GM19023 (cell line): ENCODE data around the gene OTOA.
"Not testable (repeated sequence)": the region's sequence is repeated elsewhere in the genome, so short reads cannot be mapped to it uniquely, and the experiment has no call there.

ENCODE experiments used
- ATAC-seq: cut with Tn5 transposase; IDR thresholded peaks from one replicate; pipeline ENCODE4 v1.9.1; 2021; ENCODE audit warnings: mild to moderate bottlenecking, moderate library complexity; ENCODE audit not compliant: unreplicated experiment

The OTOA gene

DNA sequence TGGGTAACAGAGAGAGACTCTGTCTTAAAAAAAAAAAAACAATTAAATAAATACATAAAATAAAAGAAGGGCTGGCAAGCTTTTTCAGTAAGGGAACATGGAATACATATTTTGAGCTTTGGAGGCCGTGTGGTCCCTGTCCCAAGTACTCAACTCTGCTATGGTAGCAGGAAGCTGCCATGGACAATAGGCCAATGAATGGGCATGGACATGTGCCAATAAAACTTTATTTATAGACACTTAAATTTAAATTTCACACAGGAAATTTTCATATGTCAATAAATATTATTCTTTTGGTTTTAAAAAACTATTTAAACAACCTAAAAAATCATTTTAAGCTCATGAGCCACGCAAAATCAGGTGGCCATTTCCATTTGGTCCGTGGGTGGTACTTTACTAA lies 3.8 kb downstream of the OTOA start:
- ATAC-seq: no peak

DNA sequence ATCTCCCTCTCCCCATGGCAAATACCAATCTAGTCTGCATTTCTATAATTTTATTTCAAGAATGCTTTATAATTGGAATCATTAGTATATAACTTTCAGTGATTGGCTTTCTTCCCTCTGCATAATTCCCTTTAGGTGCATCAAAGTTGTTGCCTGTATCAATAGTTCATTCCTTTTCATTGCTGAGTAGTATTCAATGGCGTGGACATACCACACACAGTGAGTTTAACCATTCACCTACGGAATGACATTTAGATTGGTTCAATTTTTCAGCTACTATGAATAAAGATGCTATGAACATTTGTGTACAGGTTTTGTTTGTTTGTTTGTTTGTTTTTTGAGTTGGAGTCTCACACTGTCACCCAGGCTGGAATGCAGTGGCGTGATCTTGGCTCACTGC lies 9.7 kb downstream of the OTOA start:
- no peak for ATAC-seq

DNA sequence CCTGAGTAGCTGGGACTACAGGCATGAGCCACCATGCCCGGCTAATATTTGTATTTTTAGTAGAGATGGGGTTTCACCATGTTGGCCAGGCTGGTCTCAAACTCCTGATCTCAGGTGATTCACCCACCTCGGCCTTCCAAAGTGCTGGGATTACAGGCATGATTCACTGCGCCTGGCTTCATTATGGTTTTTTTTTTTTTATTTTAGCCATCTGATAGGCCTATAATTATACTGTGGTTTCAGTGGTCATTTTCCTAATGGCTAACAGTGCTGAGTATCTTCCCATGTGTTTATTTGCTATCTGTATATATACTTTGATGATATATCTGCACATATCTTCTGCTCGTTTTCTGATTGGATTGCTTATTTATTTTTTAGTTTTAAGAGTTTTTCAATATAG lies 10.7 kb downstream of the OTOA start:
- ATAC-seq: not testable (repeated sequence)

DNA sequence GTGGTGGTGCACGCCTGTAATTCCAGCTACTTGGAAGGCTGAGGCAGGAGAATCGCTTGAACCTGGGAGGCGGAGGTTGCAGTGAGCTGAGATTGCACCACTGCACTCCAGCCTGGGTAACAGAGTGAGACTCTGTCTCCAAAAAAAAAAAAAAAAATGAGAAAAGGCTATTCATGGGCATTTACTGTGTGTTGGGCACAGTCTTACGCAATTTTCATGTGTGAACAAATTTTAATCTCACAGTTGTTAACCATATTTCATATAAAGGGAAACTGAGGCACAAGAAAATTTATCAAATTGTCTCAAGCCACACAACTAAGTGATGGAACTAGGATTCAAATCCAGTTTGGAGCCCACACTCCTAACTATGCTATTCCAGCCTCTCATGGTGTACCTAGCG lies 16.9 kb downstream of the OTOA start:
- not testable (repeated sequence) for ATAC-seq

DNA sequence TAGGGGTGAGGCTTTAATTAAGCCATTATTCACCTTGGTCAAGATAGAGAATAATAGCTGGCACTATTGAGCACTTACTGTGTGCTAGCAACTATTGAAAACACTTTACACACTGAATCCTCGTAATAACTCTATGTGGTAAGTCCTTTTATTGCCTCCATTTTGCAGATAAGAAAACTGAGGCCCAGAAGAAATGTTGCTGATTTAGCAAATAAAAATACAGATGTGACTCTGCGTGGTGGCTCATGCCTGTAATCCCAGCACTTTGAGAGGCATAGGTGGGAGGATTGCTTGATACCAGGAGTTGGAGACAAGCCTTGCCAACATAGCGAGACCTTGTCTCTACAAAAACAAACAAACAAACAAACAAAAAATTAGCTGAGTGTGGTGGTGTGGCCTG lies 19.4 kb downstream of the OTOA start:
- ATAC-seq: no peak

DNA sequence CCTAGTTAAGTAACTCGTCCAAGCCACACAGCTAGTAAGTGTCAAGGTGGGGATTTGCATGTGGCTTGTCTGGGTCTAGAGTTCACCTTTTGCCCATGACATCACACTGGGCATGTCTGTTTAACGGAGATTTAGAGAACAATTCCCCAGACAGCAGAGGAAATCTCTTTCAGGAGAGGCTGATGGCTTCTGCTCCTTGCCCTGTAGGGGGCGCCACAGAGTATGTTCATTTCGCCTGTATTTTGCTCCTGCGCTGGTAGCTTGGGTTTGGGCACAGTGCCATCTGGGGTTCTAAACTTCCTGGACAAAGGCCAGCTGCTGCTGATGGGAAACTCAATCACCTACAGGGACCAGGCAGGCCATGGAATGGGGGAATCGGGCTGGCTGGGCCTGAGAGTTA lies 20.4 kb downstream of the OTOA start:
- ATAC-seq: no peak

DNA sequence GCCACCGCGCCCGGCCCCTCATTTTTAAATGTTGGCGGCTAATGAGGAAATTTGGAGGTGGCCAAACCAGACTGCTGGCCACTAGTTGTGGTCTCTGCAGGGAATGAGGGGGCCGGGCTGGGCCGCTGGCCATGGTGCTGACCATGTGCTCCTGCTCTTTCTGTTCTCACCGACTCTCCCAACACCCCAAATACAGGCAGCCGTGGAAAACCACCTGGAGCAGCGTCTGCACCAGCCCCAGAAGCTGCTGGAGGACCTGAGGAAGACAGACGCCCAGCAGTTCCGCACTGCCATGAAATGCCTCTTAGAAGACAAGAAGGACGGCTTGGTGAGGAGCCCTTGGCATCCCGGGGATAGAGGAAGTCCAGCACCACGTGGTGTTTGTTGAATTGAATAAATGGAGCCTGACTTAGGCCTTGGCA lies 21.3 kb downstream of the OTOA start:
- no peak for ATAC-seq

DNA sequence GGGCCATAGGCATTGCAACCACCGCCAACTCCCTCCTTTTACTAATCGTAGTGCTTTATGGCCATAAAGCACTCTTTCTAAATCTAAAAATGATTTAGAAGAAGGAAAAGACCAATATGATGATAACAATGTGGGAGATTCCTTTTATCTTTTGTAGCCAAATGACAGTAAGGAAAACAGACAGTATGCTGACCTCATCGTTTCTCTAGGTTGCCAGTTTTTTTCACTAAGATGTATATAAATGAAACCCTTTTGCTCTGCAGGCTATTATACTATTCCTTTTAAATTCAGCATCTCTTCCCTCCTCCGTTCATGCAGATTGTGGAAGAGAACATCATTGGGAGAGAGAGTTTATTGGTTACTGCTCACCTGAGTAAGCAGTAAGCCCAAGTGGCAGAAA lies 25.3 kb downstream of the OTOA start:
- no peak for ATAC-seq

DNA sequence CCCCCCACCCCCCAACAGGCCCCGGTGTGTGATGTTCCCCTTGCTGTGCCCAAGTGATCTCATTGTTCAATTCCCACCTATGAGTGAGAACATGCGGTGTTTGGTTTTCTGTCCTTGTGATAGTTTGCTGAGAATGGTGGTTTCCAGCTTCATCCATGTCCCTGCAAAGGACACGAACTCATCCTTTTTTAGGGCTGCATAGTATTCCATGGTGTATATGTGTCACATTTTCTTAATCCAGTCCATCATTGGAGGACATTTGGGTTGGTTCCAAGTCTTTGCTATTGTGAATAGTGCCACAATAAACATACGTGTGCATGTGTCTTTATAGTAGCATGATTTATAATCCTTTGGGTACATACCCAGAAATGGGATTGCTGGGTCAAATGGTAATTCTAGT lies 27.2 kb downstream of the OTOA start:
- not testable (repeated sequence) for ATAC-seq

DNA sequence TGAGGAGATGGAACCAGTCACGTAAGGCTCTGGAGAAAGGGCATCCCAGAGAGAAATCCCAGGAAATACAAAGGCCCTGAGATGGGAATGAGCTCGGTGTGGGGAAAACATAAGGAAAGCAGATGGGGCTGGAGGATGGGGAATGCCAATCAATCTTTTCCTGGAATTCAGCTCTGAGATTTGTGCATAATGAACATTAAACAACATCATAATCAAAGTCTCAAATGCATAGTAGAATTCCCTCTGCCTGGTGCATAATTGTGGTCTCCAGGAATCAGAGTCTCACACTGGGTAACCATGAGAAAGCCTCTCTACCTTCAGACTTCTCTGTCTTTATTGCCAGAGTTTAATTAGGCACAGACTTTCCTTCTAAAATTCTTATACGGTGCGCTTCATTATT lies 30.8 kb downstream of the OTOA start:
- ATAC-seq: no peak

DNA sequence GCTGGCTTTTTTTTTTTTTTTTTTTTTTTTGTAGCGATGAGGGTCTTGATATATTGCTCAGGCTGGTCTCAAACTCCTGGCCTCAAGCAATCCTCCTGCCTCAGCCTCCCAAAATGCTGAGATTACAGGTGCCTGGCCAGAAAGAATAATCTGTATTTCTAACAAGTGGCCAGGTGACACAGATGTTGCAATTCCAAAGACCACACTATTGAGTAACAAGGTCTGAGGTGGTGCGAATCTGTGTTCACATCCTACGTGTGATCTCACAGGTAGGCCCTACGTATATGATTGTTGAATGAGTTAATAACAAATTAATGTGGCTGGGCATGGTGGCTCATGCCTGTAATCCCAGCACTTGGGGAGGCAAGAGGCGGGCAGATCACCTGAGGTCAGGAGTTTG lies 33.3 kb downstream of the OTOA start:
- no peak for ATAC-seq

DNA sequence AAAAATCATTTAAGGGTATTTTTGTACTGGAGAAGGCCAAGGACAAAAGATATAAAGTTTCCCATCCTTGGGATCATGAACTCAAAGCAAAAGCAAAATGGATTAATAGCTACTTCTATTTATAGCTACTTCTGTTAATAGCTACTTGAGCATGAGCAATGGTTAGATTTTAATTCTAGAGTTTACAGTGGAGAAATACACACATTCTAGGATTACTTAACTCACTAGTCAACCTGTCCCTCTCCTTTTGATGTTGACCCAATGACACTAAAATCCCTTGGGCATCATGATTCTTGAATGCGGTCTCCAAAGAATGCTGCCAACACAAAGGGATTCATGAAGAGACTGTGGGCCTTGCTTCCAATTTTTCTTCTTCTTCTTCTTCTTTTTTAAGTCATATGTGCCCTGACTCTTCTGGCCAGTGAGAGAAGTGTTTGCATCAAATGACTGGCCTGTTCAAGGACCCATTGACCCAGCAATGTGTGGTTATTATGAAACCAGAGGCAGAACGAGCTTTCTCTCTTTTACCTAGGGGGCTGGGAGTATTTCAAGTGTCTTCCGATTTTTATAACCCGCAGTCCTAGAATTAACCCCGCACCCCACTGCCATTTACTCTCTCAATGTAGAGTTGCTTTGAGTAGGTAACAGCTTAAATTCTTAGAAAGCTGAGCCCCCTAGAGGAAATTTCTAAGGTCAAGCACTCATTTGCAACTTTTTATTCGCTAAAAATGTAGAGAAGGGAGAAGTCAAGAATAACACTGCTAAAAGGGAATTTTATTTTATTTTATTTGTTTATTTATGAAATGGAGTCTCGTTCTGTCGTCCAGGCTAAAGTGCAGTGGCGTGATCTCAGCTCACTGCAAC lies 34.6 kb downstream of the OTOA start:
- no peak for ATAC-seq

DNA sequence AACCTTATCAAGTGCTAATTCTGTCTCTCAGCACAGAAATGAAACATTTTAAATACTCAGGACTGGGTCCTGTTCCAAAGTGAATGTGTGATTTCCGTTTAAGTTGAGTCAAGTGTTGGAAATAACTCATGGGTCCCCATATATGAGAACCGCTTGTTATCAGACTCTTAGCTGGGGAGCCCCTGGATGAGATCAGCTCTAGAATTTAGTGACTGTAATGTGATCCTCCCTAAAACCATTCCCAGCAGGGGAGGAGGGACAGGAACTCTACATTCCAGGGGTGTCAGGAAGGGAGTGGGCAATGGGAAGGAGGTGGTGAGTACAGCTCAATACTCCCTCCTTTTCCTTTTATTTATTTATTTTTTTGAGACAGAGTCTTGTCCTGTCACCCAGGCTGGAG lies 37.5 kb downstream of the OTOA start:
- no peak for ATAC-seq

DNA sequence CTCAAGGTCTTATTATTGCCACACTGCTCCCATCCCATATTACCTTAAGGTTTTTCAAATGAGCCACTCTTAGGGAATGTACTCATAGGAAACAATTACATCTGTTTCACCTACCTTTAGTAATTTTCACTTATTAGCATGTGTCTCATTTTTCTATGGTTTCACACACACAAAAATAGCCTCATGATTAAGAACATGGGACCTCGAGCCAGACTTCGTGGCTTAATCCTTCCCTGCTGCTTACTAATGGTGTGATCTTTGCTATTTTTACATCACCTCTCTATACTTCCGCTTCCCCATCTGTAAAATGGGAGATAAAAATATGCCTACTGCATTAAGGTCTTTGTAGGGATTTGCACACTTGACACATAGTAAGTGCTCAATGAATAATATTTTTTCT lies 38.5 kb downstream of the OTOA start:
- no peak for ATAC-seq

DNA sequence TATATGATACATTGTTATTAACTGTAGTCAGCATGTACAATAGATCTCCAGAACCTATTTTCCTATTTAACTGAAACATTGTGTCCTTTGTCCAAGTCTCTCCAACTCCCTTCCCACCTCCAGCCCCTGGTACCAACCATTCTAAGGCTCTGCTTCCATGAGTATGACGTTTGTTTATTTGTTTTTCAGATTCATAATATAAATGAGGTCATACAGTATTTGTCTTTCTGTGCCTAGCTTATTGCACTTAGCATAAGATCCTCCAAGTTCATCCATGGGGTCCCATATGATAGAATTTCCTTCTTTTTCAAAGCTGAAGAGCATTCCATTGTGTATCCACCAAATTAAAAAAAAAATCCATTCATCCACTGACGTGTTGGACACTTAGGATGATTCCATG lies 39.4 kb downstream of the OTOA start:
- ATAC-seq: no peak

DNA sequence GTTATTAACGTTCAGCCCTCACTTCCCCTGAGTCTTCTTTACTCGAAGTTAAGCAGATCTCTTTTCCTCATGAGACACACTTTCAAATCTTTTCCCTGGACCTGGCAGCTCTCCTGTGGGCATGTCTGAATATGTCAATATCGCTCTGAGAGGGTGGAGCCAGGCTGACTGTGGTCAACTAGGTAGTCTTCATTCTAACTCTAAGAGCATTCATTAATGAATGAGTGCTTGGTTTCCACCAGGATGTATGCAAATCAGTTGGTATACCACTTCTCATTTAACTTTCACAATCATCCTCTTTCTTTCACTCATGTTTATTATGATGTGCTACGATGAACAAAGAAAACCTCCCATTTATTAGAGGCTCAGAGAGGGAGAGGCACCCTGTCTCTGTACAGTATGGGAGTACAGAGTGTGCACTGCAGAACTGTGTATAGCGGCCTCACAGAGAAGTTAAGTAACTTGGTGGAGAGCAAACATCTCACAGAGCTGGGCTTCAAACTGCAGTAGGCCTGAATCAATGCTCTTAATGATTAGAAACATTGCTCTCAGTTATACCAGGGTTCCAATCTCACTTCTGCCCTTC lies 39.9 kb downstream of the OTOA start:
- ATAC-seq: no peak

DNA sequence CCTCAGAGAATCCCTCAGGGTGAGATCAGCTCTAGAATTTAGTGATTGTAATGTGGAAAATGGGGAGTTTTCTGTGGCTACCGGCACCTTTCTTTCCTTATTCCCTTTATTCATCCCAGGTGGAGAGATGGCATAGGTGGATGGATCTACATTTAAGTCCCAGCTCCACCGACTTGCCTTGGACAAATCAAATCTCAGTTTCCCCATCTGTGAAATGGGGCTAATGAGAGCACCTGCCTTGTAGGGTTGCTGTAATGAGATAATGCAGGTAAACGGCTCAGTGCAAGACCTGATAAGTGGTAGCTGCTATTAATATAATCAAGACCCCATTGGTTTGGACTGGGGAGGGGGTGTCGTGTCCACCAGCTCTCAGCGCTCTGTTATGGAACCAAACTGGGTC lies 40.5 kb downstream of the OTOA start:
- no peak for ATAC-seq

DNA sequence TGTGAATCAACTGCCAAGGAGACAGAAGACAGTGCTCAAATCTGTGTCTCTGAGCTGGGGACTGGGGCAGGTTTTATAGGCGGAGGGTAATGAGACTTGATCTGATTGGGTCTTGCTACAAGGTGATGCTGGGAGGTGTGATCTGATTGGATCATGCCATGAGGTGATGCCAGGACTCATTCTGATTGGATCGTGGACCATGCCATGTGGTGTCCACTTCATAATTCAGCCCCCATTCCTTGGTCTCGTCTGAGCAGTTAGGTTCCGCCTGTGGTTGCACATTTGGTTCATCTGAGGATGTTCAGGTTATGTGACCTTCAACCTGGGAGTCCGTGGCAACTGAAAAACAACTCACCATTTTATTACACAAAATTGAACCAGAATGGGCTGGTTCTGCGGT lies 41.0 kb downstream of the OTOA start:
- ATAC-seq: no peak

DNA sequence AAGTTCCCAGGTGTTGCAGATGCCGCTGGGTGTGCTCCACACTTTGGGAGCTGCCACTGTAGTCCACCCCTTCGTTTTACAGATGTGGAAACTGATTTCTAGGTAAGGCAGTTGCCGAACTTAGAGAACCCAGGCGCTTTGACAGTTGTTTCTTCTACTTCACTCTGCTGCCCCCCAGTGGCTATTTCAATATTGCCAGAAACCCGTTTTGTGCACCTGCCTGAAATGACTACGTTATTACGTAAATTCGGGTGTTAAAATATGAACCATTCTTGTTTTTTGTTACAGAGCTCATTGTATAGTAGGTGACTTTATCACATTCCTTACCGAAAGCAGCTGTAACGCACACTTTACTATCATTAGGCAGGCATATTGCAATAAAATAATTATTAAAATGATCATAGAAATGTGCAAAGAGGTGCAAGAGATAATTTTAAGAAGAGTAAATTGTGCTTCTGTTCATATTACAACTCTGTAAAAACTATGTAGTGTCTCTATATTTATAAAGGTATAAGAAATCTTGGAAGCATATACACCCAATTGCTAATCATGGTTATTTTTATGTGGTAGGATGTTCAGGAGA lies 44.9 kb downstream of the OTOA start:
- ATAC-seq: no peak

DNA sequence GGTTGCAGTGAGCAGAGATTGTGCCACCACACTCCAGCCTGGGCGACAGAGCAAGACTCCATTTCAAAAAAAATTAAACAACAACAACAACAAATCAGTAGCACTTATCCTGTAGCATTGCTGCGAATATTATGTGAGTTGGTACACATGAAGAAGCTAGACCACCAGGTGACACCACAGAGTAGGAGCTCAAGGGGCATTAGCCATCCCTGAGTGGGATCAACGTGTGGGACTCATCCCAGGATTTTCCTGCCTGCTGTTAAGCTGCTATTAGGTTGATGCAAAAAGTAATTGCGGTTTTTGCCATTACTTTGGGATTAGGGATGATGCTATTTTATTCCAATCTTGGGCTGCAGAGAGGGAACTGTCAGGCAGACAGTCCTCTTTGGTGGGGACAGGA lies 47.2 kb downstream of the OTOA start:
- ATAC-seq: no peak

DNA sequence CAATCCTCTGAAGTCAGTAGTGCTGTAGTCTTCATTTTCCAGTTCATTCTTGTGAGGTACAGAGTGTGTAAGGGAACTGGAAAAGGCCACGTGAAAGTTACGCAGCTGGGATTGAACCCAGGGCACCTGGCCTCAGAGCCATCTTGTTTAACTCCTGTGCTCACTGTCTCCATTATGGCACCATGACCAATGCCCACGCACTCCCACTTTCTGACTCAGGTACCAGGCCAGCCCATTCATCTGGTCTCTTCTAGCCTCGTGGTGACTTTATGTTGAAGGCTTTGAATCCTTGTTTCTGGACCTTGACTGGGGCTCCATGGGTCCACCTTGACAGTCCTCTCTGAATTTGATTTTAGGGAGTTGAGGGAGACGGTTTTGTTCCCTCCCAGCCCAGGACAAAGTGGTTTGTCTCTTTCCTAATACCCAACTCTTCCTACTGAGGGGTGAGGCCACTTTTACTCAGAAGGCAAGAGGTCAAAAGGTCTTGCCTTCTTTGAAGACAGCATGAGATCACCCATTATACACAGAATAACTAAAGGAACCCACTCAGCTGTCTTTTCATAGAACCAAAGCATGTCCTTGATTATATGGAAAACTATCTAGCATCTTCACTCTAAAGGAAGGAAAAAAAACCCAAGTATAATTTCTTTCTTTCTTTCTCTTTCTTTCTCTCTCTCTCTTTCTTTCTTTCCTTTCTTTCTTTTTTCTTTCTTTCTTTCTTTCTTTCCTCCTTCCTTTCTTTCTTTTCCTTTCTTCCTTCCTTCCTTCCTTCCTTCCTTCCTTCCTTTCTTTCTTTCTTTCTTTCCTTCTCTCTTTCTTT lies 50.0 kb downstream of the OTOA start:
- no peak for ATAC-seq

DNA sequence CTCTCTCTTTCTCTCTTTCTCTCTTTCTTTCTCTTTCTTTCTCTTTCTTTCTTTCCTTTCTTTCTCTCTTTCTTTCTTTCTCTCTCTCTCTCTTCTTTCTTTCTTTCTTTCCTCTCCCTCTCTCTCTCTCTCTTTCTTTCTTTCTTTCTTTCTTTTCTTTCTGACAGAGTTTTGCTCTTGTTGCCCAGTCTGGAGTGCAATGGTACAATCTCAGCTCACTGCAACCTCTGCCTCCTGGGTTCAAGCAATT lies 50.5 kb downstream of the OTOA start:
- not testable (repeated sequence) for ATAC-seq
